GM18873 (cell line): ENCODE results near the gene SLCO1B1.
"Not testable (repeated sequence)": the region's sequence is repeated elsewhere in the genome, so short reads cannot be mapped to it uniquely, and the experiment has no call there.

Experiments
- ATAC-seq: cut with Tn5 transposase; IDR thresholded peaks from one replicate; pipeline ENCODE4 v1.9.1; 2021; ENCODE audit warnings: mild to moderate bottlenecking, moderate library complexity, moderate number of reproducible peaks; ENCODE audit not compliant: unreplicated experiment, low FRiP score

The SLCO1B1 gene, protein sequence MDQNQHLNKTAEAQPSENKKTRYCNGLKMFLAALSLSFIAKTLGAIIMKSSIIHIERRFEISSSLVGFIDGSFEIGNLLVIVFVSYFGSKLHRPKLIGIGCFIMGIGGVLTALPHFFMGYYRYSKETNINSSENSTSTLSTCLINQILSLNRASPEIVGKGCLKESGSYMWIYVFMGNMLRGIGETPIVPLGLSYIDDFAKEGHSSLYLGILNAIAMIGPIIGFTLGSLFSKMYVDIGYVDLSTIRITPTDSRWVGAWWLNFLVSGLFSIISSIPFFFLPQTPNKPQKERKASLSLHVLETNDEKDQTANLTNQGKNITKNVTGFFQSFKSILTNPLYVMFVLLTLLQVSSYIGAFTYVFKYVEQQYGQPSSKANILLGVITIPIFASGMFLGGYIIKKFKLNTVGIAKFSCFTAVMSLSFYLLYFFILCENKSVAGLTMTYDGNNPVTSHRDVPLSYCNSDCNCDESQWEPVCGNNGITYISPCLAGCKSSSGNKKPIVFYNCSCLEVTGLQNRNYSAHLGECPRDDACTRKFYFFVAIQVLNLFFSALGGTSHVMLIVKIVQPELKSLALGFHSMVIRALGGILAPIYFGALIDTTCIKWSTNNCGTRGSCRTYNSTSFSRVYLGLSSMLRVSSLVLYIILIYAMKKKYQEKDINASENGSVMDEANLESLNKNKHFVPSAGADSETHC

GRCh38 chr12:21130998-21131397, at the start of gene SLCO1B1:
TSS of gene SLCO1B1 (plus strand) at chr12:21131194. CDS start at chr12:21141575, 10,381 bp downstream.
- ATAC-seq, result no peak

DNA sequence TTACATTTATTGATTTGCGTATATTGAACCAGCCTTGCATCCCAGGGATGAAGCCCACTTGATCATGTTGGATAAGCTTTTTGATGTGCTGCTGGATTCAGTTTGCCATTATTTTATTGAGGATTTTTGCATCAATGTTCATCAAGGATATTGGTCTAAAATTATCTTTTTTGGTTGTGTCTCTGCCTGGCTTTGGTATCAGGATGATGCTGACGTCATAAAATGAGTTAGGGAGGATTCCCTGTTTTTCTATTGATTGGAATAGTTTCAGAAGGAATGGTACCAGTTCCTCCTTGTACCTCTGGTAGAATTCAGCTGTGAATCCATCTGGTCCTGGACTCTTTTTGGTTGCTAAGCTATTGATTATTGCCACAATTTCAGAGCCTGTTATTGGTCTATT, 46.2 kb upstream of the SLCO1B1 start:
- not testable (repeated sequence) for ATAC-seq

DNA sequence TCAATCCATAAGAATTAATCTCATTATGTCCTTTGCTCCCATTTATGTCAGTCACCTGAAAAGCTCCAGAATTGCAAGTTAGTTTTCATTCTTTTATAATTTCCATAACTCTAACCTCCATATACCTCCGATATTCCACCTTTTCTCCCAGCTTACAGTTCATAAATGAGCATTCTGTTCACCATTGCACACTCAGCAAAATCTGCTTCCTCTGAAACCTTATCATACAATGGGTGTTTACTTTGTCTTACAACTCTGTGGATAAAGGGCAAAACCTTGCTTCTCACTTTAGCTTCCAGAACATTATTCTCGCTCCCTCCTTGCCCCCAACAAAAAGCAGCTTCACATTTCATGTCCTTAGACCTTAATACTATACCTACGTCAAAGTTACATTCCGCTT, 19.3 kb upstream of the SLCO1B1 start:
- ATAC-seq, result no peak

GRCh38 chr12:21113266-21113665, 17.7 kb upstream of the SLCO1B1 start:
- ATAC-seq, result no peak

DNA sequence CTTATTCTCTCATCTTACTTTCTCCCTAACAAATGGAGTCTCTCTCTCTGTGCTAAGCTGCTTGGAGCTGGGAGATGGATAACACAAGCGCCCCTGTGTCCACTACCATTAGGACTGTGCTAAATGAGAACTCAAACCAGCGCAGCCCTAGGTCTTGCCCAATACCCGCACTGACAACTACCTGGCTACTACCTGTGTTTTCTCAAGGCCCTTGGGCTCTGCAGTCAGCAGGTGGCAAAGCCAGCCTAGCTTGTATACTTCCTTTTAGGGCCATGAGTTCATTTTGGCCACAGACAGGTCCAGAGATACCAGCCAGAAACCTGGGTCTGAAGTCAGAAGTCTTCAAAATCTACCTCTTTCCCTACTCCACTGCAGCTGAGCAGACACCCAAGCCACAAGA, 13.0 kb upstream of the SLCO1B1 start:
- ATAC-seq, result no peak

GRCh38 chr12:21118760-21119159, 12.2 kb upstream of the SLCO1B1 start:
- no peak for ATAC-seq

GRCh38 chr12:21129351-21129750, 1.6 kb upstream of the SLCO1B1 start:
- no peak for ATAC-seq

- ATAC-seq, result no peak
Observed at GRCh38 chr12:21129906-21130305, 1.1 kb upstream of the SLCO1B1 start.

- ATAC-seq, result not testable (repeated sequence)
Observed at GRCh38 chr12:21137318-21137999, 6.5 kb downstream of the SLCO1B1 start.

DNA sequence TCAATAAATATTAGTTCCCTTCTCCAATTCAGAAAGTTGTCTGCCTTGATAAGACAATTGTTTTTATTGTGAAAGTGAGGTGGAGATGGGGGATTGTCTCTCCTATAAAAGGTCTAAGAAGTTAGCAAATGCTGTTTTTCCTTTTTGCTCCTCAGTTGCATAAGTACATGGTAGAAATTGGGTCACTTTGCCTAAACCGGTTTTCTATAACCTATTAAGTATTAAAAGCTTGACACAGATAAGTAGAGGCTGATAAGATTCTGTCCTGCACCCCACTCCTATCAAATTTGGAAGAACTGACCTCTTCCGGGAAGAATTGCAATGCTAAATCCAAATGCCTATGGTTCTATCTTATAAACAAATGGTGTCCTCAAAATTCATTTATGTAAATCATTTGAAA, 7.0 kb downstream of the SLCO1B1 start:
- ATAC-seq, result no peak

GRCh38 chr12:21144309-21144708, 13.3 kb downstream of the SLCO1B1 start:
- ATAC-seq, result no peak

GRCh38 chr12:21149861-21150260, 18.9 kb downstream of the SLCO1B1 start:
- ATAC-seq, result not testable (repeated sequence)

GRCh38 chr12:21151184-21151583, 20.2 kb downstream of the SLCO1B1 start:
- no peak for ATAC-seq

GRCh38 chr12:21155522-21156351, 24.7 kb downstream of the SLCO1B1 start:
- ATAC-seq, result no peak

GRCh38 chr12:21165048-21165447, 34.1 kb downstream of the SLCO1B1 start:
- ATAC-seq, result no peak

DNA sequence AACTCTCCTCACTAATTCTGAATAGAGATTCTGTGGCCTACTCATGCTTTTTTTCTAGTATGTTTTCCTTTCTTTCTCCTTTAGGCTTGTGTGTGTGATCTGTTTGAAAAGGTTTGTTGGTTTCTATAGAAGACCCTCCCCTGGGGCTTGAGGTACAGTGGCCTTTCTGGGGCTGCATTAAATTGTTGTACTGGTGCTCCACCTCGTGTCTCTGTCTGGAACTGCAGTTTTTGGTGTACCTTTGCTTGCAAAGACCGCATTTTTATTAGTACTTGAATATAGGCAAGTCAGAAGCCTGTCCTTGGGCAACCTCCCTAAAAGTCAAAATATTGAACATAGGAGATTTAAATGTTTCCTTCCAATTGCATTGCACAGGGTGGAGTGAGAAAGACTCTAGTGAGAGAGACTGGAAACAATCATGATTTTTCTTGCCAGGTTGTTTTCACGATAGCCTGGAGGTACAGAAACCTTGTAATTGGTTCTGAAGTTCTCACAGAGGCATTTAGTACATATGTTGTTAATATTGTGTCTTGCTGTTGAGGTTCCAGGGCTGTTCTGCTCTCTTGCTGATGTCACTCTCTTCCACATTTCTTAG, 39.0 kb downstream of the SLCO1B1 start:
- ATAC-seq, result no peak

DNA sequence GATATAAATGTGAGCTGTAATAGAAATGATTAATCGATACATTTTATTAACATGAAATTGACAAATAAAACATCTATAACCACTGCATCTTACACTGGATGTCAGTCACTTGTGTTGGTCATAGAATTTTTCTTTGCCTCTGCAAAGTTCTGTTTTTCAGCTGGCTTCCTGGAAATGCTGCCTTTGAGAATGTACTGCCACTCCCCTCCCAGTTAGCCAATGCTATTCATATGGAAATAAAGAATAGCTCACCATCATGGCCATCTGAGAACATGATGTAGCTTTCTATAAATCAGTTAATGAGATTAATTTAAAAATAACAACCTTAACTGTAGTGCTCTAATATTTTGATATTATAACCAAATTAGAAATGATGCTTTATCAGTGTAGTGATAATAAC, 41.1 kb downstream of the SLCO1B1 start:
- ATAC-seq, result no peak

DNA sequence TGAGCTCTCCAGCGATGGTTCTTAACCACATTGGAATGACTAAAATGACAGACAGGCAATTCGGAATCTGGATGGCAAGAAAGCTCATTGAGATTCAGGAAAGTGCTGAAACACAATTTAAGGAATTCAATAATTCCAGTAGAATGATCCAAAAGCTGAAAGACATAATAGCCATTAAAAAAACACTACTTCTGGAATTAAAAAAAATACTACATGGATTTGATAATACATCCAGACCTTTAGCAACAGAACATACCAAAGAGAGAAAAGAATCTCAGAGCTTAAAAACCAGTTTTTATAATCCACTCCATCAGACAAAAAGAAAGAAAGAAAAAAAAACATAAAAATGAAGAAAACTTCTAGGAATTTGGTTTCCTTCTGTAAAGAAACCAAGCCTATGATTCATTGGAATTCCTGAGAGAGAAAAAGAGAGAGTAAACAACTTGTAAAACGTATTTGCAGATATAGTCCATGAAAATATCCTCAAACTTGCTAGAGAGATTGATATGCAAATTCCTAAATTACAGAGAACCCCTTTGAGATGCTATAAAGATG, 52.8 kb downstream of the SLCO1B1 start:
- no peak for ATAC-seq

- no peak for ATAC-seq
Observed at GRCh38 chr12:21190016-21190415, 59.0 kb downstream of the SLCO1B1 start.

DNA sequence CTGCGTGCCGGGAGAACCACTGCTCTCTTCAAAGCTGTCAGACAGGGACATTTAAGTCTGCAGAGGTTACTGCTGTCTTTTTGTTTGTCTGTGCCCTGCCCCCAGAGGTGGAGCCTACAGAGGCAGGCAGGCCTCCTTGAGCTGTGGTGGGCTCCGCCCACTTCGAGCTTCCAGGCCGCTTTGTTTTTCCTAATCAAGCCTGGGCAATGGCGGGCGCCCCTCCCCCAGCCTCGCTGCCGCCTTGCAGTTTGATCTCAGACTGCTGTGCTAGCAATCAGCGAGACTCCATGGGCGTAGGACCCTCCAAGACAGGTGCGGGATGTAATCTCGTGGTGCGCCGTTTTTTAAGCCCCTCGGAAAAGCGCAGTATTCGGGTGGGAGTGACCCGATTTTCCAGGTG, 83.4 kb downstream of the SLCO1B1 start:
- not testable (repeated sequence) for ATAC-seq
